Vagina (tissue), 2 donors: ENCODE data around the gene RALB. TPM values are rescaled to one million over a fixed set of nuclear protein-coding genes. Genes with fewer than 3 reads are reported as not detected.

Experiments used
- DNase-seq, 2 donors: peaks; one replicate each; pipeline ENCODE4 v3.0.0-alpha.2; 2017; ENCODE audit errors: extremely low spot score in 2 of 2
- H3K27ac ChIP-seq: fragments of 200-600 bp; sonication (generic); one replicate; pipeline ENCODE4 v1.5.1; 2019
- H3K27me3 ChIP-seq: fragments of 200-600 bp; sonication (generic); one replicate; pipeline ENCODE4 v1.5.1; 2019
- H3K36me3 ChIP-seq, 2 donors: fragments of 200-600 bp; sonication (generic); one replicate each; pipeline ENCODE4 v1.5.1; 2017 to 2019
- H3K4me1 ChIP-seq: fragments of 200-600 bp; sonication (generic); one replicate; pipeline ENCODE4 v1.5.1; 2019
- H3K4me3 ChIP-seq, 2 donors: fragments of 200-600 bp; sonication (generic); 1 replicate in 1 of 2; 2 replicates in 1 of 2; pipeline ENCODE4 v1.5.1; 2016 to 2019
- H3K9me3 ChIP-seq: fragments of 200-600 bp; sonication (generic); one replicate; pipeline ENCODE4 v1.5.1; 2019
- POLR2A ChIP-seq, 2 donors: fragments of 450-650 bp; IDR thresholded peaks; one replicate each; pipeline ENCODE4 v1.6.1; 2017; ENCODE audit warnings: antibody characterized with exemption in 2 of 2, mild to moderate bottlenecking in 2 of 2, moderate library complexity in 2 of 2
- POLR2AphosphoS5 ChIP-seq, 2 donors: sonication (generic); formaldehyde crosslinking; IDR thresholded peaks; one replicate each; pipeline ENCODE4 v1.9.0; 2017; ENCODE audit warnings: antibody characterized with exemption in 2 of 2, mild to moderate bottlenecking in 2 of 2, low read depth in 1 of 2; ENCODE audit not compliant: insufficient read depth in 1 of 2
- intact Hi-C: fragments of 100-400 bp; cut with DNase I; formaldehyde crosslinking; loops from one replicate; pipeline ENCODE4 v1.15.1; 2023
- total RNA-seq: library from RNA; depleted of rRNA; stranded (reverse); fragments of >200 nt; gene quantifications from one replicate; pipeline ENCODE4 v1.2.3, GENCODE V29; 2016
- TF ChIP-seq, protein P1 (sequence below), 3 experiments: fragments of 450-650 bp in 2 of 3; fragments of 200-600 bp in 1 of 3; sonication (generic) in 1 of 3; IDR thresholded peaks; one replicate each; pipeline ENCODE4 v1.5.1; 2017 to 2019; ENCODE audit warnings: antibody characterized with exemption in 3 of 3, mild to moderate bottlenecking in 2 of 3, moderate library complexity in 2 of 3

The RALB gene
- total RNA-seq, 1 donor from 2014 or later, result 44.0 TPM

DNA sequence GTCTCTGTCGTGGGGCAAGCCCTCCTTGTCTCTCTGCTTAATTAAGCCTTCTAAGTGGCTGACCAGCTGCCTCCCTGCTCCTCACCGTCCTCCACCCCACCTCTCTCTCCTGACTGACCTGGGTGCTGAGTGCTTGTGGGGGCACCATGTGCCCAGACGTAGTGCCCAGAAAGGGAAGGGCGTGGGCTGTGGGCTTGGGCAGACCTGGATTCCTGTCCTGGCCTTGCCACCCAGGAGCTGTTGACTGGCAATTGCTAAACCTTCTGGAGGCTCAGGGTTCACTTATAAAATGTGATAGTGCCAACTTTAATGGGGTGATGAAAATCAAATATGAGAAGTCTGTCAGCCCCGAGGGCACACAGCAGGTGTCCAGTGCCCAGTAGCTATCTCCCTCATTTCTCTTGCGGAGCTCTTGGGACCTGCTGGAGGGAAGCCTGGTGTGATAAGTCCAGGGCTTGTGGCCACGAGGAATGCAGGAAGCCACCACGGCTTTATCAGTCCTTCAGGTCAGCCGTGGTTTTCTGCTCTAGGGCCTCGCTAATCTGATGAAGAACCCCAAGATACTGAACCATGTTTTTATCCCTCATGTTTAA lies 71.3 kb downstream of the RALB start:
- Histone ChIP-seq H3K9me3 (no peaks in the 10 kb centered on the region), H3K4me1 (peaks cover 30% of the 10 kb centered on the region), H3K27me3 (no peaks in the 10 kb centered on the region), H3K27ac (peak overlapping the region; percentile 65), H3K36me3 (no peaks in the 10 kb centered on the region), H3K4me3 (no peak overlapping the region)
- TF ChIP-seq POLR2AphosphoS5 (IDR thresholded peaks at IDR 0.05; ENCODE audit: insufficient read depth in 1 of 2, low read depth in 1 of 2) (no peak), POLR2A (IDR thresholded peaks at IDR 0.05) (no peak)
- TF ChIP-seq, protein P1, sequence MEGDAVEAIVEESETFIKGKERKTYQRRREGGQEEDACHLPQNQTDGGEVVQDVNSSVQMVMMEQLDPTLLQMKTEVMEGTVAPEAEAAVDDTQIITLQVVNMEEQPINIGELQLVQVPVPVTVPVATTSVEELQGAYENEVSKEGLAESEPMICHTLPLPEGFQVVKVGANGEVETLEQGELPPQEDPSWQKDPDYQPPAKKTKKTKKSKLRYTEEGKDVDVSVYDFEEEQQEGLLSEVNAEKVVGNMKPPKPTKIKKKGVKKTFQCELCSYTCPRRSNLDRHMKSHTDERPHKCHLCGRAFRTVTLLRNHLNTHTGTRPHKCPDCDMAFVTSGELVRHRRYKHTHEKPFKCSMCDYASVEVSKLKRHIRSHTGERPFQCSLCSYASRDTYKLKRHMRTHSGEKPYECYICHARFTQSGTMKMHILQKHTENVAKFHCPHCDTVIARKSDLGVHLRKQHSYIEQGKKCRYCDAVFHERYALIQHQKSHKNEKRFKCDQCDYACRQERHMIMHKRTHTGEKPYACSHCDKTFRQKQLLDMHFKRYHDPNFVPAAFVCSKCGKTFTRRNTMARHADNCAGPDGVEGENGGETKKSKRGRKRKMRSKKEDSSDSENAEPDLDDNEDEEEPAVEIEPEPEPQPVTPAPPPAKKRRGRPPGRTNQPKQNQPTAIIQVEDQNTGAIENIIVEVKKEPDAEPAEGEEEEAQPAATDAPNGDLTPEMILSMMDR (IDR thresholded peaks at IDR 0.05), result no peak
- intact Hi-C loops, result no loop called here
- DNase-seq, result no peak

DNA sequence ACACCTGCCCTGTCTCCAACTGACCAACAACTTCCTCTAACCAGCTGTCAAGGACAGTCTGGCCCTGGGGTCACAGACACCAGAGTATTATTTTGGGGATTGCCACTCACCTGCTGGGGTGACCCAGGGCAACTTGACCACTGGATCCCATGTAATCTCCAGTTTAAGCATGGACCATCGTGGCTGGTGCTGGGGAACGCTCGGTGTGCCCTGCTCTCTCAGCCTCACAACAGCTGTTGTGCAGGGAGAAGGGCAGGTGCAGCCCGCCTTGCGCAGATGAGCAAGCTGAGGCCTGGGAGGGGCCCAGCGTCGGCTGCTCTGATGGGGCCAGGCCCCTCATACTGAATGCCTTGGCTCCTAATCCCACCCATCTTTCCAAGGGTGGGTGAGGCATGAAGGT lies 72.3 kb downstream of the RALB start:
- TF ChIP-seq POLR2A (IDR thresholded peaks at IDR 0.05), result no peak
- TF ChIP-seq, protein P1 (IDR thresholded peaks at IDR 0.05), result no peak
- TF ChIP-seq POLR2AphosphoS5 (IDR thresholded peaks at IDR 0.05; ENCODE audit: insufficient read depth in 1 of 2, low read depth in 1 of 2), result no peak

DNA sequence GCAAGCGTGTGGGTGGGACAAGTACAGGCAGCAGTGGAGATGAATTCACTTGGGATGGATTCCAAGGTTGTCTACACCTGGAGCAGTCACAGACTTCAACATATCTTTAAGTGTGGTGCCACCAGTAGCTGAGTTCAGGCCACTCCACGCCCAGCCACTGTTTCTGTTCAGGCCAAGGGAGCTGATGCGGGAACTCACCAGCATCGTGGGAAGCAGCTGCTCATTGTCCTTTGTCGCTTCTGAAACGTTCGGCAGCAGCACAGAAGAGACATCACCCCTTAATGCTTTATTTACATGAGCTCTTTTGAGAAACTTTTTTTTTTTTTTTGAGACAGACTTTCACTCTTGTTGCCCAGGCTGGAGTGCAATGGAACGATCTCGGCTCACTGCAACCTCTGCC lies 73.4 kb downstream of the RALB start:
- TF ChIP-seq POLR2A (IDR thresholded peaks at IDR 0.05) (no peak), POLR2AphosphoS5 (IDR thresholded peaks at IDR 0.05; ENCODE audit: insufficient read depth in 1 of 2, low read depth in 1 of 2) (no peak)
- TF ChIP-seq, protein P1 (IDR thresholded peaks at IDR 0.05), result no peak
- Histone ChIP-seq H3K9me3 (no peaks in the 10 kb centered on the region), H3K27ac (no peak overlapping the region), H3K4me3 (no peak overlapping the region), H3K4me1 (peaks cover 12% of the 10 kb centered on the region), H3K27me3 (no peaks in the 10 kb centered on the region), H3K36me3 (no peaks in the 10 kb centered on the region)
- intact Hi-C loops, result no loop called here
- no peak for DNase-seq

More for the DNA sequence above, 72.3 kb downstream of the RALB start:
- no peaks in the 10 kb centered on the region for H3K36me3 ChIP-seq
- DNase-seq, result no peak
- H3K4me1 ChIP-seq, result peaks cover 20% of the 10 kb centered on the region
- H3K27me3 ChIP-seq, result no peaks in the 10 kb centered on the region
- no peaks in the 10 kb centered on the region for H3K9me3 ChIP-seq
- no peak overlapping the region for H3K27ac ChIP-seq
- no peak overlapping the region for H3K4me3 ChIP-seq
- intact Hi-C loops, result no loop called here

DNA sequence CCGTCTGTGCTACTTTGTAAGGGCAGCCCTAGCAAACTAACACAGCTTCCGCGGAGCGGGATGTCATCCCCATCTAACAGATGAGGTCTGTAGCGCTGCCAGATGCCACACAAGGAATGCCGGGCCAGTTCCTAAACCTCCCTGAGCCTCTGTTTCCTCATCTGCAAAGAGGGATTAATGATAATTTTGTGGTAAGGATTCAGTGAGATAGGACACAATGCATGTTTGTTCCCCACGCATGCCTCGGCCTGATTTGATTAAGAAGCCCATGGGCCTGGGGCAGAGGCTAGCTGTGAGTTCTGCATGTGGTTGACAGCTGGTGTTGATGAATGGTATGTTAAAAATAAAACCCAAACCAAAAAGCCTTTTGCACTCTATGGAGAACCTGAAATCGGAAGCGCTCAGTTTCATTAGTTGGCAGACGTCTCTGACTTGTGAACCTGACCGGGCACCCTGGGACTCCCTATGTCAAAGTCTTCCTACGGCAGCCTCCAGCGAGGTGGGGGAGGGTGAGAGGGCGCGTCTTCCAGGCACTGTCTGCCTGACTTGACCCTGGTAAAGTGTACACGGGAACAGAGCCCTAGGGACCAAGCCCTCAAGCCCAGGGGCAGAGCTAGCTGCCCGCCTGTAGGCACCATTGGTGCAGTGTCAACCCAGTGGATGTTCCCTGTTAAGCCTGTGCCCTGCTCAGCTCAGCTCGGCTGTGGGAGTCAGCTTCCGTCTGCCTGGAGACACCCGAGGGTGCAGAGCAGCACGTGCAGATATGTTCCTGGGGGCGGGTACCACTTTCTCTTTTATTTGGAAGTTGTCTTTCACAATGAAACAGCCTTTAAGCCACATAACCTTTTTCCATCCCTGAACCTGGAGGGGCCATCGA lies 78.5 kb downstream of the RALB start:
- Histone ChIP-seq H3K9me3 (no peaks in the 10 kb centered on the region), H3K4me3 (no peak overlapping the region), H3K4me1 (no peaks in the 10 kb centered on the region), H3K27me3 (no peaks in the 10 kb centered on the region), H3K36me3 (no peaks in the 10 kb centered on the region), H3K27ac (no peak overlapping the region)
- intact Hi-C loops, result no loop called here
- TF ChIP-seq POLR2A (IDR thresholded peaks at IDR 0.05) (no peak), POLR2AphosphoS5 (IDR thresholded peaks at IDR 0.05; ENCODE audit: insufficient read depth in 1 of 2, low read depth in 1 of 2) (no peak)
- TF ChIP-seq, protein P1 (IDR thresholded peaks at IDR 0.05), result no peak
- no peak for DNase-seq

DNA sequence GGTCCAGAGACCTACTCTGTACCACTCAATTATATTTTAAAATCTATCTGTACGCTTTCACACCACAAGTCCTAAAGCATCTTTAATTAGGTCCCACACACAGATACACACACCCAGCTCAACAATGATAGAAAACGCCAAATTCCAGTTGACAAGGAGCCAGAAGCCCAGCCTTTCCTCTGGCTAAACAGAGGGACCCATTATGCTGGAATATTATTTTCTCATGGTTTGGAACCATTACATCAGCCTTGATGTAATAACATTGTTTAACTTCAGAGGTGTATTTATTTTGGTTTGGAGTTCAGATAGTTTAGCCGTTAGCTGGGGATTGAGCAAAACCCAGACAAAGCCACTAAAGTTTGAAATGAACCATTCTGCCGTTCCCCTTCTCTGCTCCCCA lies 79.3 kb downstream of the RALB start:
- no peak for DNase-seq
- Histone ChIP-seq H3K36me3 (no peaks in the 10 kb centered on the region), H3K27ac (no peak overlapping the region), H3K4me1 (no peaks in the 10 kb centered on the region), H3K9me3 (no peaks in the 10 kb centered on the region), H3K27me3 (no peaks in the 10 kb centered on the region), H3K4me3 (no peak overlapping the region)
- no peak for TF ChIP-seq POLR2AphosphoS5 (IDR thresholded peaks at IDR 0.05; ENCODE audit: insufficient read depth in 1 of 2, low read depth in 1 of 2)
- TF ChIP-seq, protein P1 (IDR thresholded peaks at IDR 0.05), result no peak
- no peak for TF ChIP-seq POLR2A (IDR thresholded peaks at IDR 0.05)
- intact Hi-C loops, result no loop called here
